ENCODE data around the gene HUS1. TPM values are rescaled to one million over a fixed set of nuclear protein-coding genes. Genes with fewer than 3 reads are reported as not detected.
"Not testable (repeated sequence)": the region's sequence is repeated elsewhere in the genome, so short reads cannot be mapped to it uniquely, and the experiment has no call there.

Gene HUS1
- total RNA-seq, 2 donors from 2014 or later, result 65.5 to 80.6 TPM

DNA sequence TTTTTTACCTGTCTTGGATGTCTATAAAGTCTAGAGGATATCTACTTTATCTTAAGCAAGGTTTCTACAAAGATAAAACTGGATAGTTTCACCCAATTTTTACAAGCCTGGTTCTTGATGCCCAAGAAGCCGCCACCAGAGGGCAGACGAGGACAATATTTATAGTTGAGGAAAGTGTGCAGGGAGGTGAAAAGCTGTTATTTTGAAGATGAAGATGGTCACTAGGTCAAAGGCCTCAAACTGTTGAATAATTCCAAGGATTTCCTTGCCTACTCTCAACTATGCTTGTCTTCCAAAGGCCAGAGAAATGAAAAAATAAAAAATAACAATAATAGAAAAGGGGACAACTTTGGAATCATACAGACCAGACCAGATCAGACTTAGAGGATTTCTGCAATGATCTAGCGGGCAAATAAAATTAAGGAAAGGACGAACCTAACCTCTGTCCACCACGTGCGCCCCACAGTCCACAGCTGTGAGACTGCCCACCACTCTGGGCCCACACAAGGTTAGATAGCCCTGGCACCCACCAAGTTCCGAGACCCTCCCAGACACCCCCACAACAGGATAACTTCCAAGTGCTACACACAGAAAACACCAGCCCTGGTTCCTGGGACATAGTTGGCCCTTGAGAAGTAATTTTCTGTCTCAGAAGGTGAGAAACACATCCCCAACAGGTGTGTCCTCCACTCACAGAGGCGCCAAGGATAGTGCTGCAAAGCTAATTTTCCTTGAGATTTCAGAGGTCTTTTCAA is 34.0 kb downstream of the HUS1 start:
- Histone ChIP-seq H3K4me1 (ENCODE audit: control insufficient read depth in 1 of 2, low read depth in 2 of 2) (peaks cover 14 to 17% of the 10 kb centered on the region in 2 donors), H3K36me3 (no peaks in the 10 kb centered on the region), H3K4me3 (no peak overlapping the region), H3K27ac (no peak overlapping the region), H3K27me3 (replicated peaks; ENCODE audit: insufficient read depth) (no peaks in the 10 kb centered on the region), H3K9me3 (no peaks in the 10 kb centered on the region)
- ATAC-seq (ENCODE audit: insufficient number of reproducible peaks, low FRiP score, low read depth) (peak; percentile 34), DNase-seq (ENCODE audit: low spot score) (peak; percentile 62)
- TF ChIP-seq, protein P1, sequence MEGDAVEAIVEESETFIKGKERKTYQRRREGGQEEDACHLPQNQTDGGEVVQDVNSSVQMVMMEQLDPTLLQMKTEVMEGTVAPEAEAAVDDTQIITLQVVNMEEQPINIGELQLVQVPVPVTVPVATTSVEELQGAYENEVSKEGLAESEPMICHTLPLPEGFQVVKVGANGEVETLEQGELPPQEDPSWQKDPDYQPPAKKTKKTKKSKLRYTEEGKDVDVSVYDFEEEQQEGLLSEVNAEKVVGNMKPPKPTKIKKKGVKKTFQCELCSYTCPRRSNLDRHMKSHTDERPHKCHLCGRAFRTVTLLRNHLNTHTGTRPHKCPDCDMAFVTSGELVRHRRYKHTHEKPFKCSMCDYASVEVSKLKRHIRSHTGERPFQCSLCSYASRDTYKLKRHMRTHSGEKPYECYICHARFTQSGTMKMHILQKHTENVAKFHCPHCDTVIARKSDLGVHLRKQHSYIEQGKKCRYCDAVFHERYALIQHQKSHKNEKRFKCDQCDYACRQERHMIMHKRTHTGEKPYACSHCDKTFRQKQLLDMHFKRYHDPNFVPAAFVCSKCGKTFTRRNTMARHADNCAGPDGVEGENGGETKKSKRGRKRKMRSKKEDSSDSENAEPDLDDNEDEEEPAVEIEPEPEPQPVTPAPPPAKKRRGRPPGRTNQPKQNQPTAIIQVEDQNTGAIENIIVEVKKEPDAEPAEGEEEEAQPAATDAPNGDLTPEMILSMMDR (IDR thresholded peaks at IDR 0.05), result peak; percentile 70

DNA sequence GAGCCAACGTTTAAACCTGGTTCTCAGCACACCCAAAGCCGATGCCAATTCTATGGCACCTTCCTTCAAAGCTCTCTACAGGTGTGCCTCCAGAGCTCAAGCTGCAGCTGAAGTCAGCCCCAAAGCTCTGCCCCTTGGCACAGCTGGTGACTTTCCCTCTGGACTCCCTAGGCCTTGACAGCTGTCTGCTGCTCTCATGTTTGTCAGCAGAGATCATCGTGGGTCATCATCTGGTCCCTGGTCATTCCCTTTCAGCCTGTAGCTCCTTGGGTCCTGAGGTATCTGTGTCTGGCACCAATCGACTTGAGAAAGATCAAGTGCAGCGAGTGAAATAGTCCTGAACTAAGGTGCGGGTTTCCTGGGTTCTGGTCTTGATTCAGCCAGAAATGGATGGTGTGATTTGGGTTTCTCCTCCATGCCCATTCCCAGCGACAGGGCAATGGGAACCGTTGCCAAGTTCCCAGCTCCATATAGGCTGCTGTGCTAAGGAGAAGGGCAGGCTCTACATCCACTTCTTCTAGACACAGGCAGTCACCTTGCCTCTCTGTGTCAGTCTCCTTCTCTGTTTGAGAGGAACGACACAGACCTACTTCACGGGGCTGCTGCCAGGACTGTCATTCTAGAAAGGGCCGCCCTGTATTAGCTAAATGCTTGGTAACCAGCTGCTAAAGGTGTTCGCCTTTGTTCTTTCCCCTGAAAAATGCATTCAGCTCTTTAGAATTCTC is 34.7 kb downstream of the HUS1 start:
- TF ChIP-seq, protein P1 (IDR thresholded peaks at IDR 0.05), result no peak
- ATAC-seq (ENCODE audit: insufficient number of reproducible peaks, low FRiP score, low read depth) (no peak), DNase-seq (ENCODE audit: low spot score) (no peak)
- H3K27me3 ChIP-seq (replicated peaks; ENCODE audit: insufficient read depth), result no peaks in the 10 kb centered on the region
- H3K36me3 ChIP-seq, result no peaks in the 10 kb centered on the region
- H3K4me1 ChIP-seq (ENCODE audit: control insufficient read depth in 1 of 2, low read depth in 2 of 2), result peaks cover 14 to 24% of the 10 kb centered on the region in 2 donors
- no peak overlapping the region for H3K27ac ChIP-seq
- H3K4me3 ChIP-seq, result no peak overlapping the region
- no peaks in the 10 kb centered on the region for H3K9me3 ChIP-seq

GRCh38 chr7:47943676-47944474 is 35.5 kb downstream of the HUS1 start:
- Histone ChIP-seq H3K27ac (no peak overlapping the region), H3K9me3 (no peaks in the 10 kb centered on the region), H3K4me1 (ENCODE audit: control insufficient read depth in 1 of 2, low read depth in 2 of 2) (peaks cover 14 to 24% of the 10 kb centered on the region in 2 donors), H3K4me3 (no peak overlapping the region), H3K36me3 (no peaks in the 10 kb centered on the region), H3K27me3 (replicated peaks; ENCODE audit: insufficient read depth) (no peaks in the 10 kb centered on the region)
- TF ChIP-seq, protein P1 (IDR thresholded peaks at IDR 0.05), result no peak
- no peak for DNase-seq (ENCODE audit: low spot score)
- ATAC-seq (ENCODE audit: insufficient number of reproducible peaks, low FRiP score, low read depth), result no peak

DNA sequence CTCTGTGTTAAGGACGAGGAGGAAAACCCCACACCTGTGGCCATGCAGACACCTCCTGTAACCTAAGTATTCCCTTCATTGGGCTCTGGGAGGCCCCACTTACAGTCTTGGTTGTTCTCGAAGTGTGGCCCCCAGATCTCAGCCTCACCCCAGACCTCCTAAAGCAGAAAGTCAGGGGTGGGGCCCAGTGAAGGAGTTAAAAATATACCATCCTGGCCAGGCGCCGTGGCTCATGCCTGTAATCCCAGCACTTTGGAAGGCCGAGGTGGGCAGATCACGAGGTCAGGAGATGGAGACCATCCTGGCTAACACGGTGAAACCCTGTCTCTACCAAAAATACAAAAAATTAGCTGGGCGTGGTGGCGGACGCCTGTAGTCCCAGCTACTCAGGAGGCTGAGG is 36.8 kb downstream of the HUS1 start:
- not testable (repeated sequence) for H3K9me3 ChIP-seq; H3K4me3 ChIP-seq; DNase-seq (ENCODE audit: low spot score); H3K27ac ChIP-seq; H3K27me3 ChIP-seq (replicated peaks; ENCODE audit: insufficient read depth); H3K36me3 ChIP-seq; ATAC-seq (ENCODE audit: insufficient number of reproducible peaks, low FRiP score, low read depth)
- H3K4me1 ChIP-seq (ENCODE audit: control insufficient read depth in 1 of 2, low read depth in 2 of 2), result peaks cover 14 to 24% of the 10 kb centered on the region in 2 donors

DNA sequence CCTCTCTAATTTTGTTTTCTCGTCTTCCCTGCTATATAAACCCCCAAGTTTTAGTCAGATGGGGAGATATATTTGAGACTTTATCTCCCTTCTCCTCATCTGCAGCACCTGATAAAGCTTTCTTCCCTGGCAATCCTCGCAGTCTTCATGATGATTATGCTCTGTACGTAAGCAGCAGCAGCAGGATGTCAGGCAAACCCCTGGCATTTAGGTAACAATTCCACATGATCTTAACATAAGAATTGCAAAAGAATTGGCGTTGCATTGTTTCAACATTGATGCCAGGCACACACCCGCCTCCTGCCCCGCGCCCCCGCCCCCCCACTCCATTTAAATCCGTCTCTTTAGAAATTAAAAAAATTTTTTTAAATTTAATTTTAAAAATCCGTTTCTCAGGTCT is 37.3 kb downstream of the HUS1 start:
- H3K27me3 ChIP-seq (replicated peaks; ENCODE audit: insufficient read depth), result no peaks in the 10 kb centered on the region
- TF ChIP-seq, protein P1 (IDR thresholded peaks at IDR 0.05), result no peak

More for the DNA sequence above, 37.3 kb downstream of the HUS1 start:
- Histone ChIP-seq H3K4me3 (no peak overlapping the region), H3K36me3 (no peaks in the 10 kb centered on the region), H3K9me3 (no peaks in the 10 kb centered on the region), H3K4me1 (ENCODE audit: control insufficient read depth in 1 of 2, low read depth in 2 of 2) (peaks cover 14 to 24% of the 10 kb centered on the region in 2 donors), H3K27ac (peak overlapping the region; percentile 87 to 90)
- ATAC-seq (ENCODE audit: insufficient number of reproducible peaks, low FRiP score, low read depth), result no peak
- no peak for DNase-seq (ENCODE audit: low spot score)

All from thoracic aorta (tissue), 2 donors.